ENCODE results near the gene POLRMT.
"Not testable (repeated sequence)": the region's sequence is repeated elsewhere in the genome, so short reads cannot be mapped to it uniquely, and the experiment has no call there.

POLRMT gene

GRCh38 chr19:629515-629914, 3.8 kb downstream of the POLRMT start:
- not testable (repeated sequence) for DNase-seq (ENCODE audit: low read depth in 3 of 3, low spot score in 1 of 3)

GRCh38 chr19:628168-628567, 5.2 kb downstream of the POLRMT start:
- no peak for DNase-seq (ENCODE audit: low read depth in 3 of 3, low spot score in 1 of 3)

- not testable (repeated sequence) for DNase-seq (ENCODE audit: low read depth in 3 of 3, low spot score in 1 of 3)
Observed at GRCh38 chr19:626566-626965, 6.8 kb downstream of the POLRMT start.

- DNase-seq (ENCODE audit: low read depth in 3 of 3, low spot score in 1 of 3), result no peak
Observed at GRCh38 chr19:625257-625656, 8.1 kb downstream of the POLRMT start.

GRCh38 chr19:624433-625109, 8.8 kb downstream of the POLRMT start:
- DNase-seq (ENCODE audit: low read depth in 3 of 3, low spot score in 1 of 3), result no peak

- no peak for DNase-seq (ENCODE audit: low read depth in 3 of 3, low spot score in 1 of 3)
Observed at GRCh38 chr19:623974-624373, 9.4 kb downstream of the POLRMT start.

GRCh38 chr19:623175-623916, 10.0 kb downstream of the POLRMT start:
- no peak for DNase-seq (ENCODE audit: low read depth in 3 of 3, low spot score in 1 of 3)

GRCh38 chr19:622666-623065, 10.7 kb downstream of the POLRMT start:
- no peak for DNase-seq (ENCODE audit: low read depth in 3 of 3, low spot score in 1 of 3)

GRCh38 chr19:621819-622218, 11.5 kb downstream of the POLRMT start:
- DNase-seq (ENCODE audit: low read depth in 3 of 3, low spot score in 1 of 3), result no peak

- not testable (repeated sequence) for DNase-seq (ENCODE audit: low read depth in 3 of 3, low spot score in 1 of 3)
Observed at GRCh38 chr19:621191-621590, 12.1 kb downstream of the POLRMT start.

- no peak for DNase-seq (ENCODE audit: low read depth in 3 of 3, low spot score in 1 of 3)
Observed at GRCh38 chr19:620166-620862, 13.0 kb downstream of the POLRMT start.

- DNase-seq (ENCODE audit: low read depth in 3 of 3, low spot score in 1 of 3), result no peak
Observed at GRCh38 chr19:619286-620002, 13.9 kb downstream of the POLRMT start.

GRCh38 chr19:618674-619285, 14.6 kb downstream of the POLRMT start:
- no peak for DNase-seq (ENCODE audit: low read depth in 3 of 3, low spot score in 1 of 3)

- no peak for DNase-seq (ENCODE audit: low read depth in 3 of 3, low spot score in 1 of 3)
Observed at GRCh38 chr19:618247-618619, 15.1 kb downstream of the POLRMT start.

- no peak for DNase-seq (ENCODE audit: low read depth in 3 of 3, low spot score in 1 of 3)
Observed at GRCh38 chr19:617551-618246, 15.6 kb downstream of the POLRMT start.

GRCh38 chr19:616747-617526, 16.4 kb downstream of the POLRMT start:
- DNase-seq (ENCODE audit: low read depth in 3 of 3, low spot score in 1 of 3), result no peak

- DNase-seq (ENCODE audit: low read depth in 3 of 3, low spot score in 1 of 3), result no peak
Observed at GRCh38 chr19:616062-616700, 17.2 kb downstream of the POLRMT start.

- DNase-seq (ENCODE audit: low read depth in 3 of 3, low spot score in 1 of 3), result no peak
Observed at GRCh38 chr19:615619-616018, 17.7 kb downstream of the POLRMT start.
